ENCODE data around the gene IPMK. TPM values are rescaled to one million over a fixed set of nuclear protein-coding genes. Genes with fewer than 3 reads are reported as not detected.

The IPMK gene
- total and polyA plus RNA-seq, 2 donors (not counting 1 experiment from before 2014, with no cell fraction given), result 3.6 to 6.3 TPM

DNA sequence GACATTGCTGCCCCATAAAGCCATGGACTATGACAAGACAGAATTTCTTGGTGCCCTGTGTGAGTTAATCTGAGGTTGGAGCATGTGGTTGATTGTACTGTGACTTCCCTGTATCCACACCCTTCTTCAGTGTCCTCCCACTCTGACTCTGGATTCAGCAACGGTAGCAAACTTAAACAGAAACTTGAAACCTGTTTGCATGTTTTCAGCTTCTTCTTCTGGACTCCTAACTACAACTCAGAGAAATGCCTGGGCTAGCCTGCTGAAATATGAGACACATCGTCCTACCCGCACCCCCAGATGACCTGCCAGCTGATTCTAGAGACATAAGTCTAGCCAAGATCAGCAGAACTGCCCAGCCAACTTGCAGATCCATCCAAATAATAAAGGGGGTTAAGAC lies 78.4 kb downstream of the IPMK start:
- H3K36me3 ChIP-seq (ENCODE audit: control insufficient read depth, insufficient read depth, low read length), result no peaks in the 10 kb centered on the region
- H3K4me3 ChIP-seq (replicated peaks in 1 of 4; ENCODE audit: control extremely low read depth in 1 of 4, insufficient read depth in 1 of 4, low read depth in 3 of 4, low read length in 4 of 4), result no peak overlapping the region
- no peaks in the 10 kb centered on the region for H3K4me1 ChIP-seq (ENCODE audit: control insufficient read depth, extremely low read depth, insufficient read depth, low read length)
- no peak overlapping the region for H3K27ac ChIP-seq (ENCODE audit: insufficient read depth, low read length)
- no peaks in the 10 kb centered on the region for H3K9me3 ChIP-seq (ENCODE audit: control insufficient read depth, insufficient read depth, low read depth, low read length)
- H3K9ac ChIP-seq (ENCODE audit: insufficient read depth, low read length), result no peak overlapping the region
- DNase-seq (ENCODE audit: low read depth in 2 of 2), result peak; percentile 71 to 73
- no peaks in the 10 kb centered on the region for H3K79me2 ChIP-seq (ENCODE audit: control insufficient read depth, insufficient read depth, low read length)
- H4K20me1 ChIP-seq (ENCODE audit: control insufficient read depth, extremely low read depth, insufficient read depth, low read length), result no peaks in the 10 kb centered on the region
- H3K4me2 ChIP-seq (ENCODE audit: extremely low read depth, insufficient read depth, low read length), result peak overlapping the region; percentile 23
- no peak overlapping the region for H2AFZ ChIP-seq (ENCODE audit: low read length)
- no peaks in the 10 kb centered on the region for H3K27me3 ChIP-seq (ENCODE audit: control insufficient read depth, insufficient read depth, low read length)
- no peak for TF ChIP-seq EZH2 (IDR thresholded peaks at IDR 0.05; ENCODE audit: low read length, missing control alignments)
- TF ChIP-seq, protein P1, sequence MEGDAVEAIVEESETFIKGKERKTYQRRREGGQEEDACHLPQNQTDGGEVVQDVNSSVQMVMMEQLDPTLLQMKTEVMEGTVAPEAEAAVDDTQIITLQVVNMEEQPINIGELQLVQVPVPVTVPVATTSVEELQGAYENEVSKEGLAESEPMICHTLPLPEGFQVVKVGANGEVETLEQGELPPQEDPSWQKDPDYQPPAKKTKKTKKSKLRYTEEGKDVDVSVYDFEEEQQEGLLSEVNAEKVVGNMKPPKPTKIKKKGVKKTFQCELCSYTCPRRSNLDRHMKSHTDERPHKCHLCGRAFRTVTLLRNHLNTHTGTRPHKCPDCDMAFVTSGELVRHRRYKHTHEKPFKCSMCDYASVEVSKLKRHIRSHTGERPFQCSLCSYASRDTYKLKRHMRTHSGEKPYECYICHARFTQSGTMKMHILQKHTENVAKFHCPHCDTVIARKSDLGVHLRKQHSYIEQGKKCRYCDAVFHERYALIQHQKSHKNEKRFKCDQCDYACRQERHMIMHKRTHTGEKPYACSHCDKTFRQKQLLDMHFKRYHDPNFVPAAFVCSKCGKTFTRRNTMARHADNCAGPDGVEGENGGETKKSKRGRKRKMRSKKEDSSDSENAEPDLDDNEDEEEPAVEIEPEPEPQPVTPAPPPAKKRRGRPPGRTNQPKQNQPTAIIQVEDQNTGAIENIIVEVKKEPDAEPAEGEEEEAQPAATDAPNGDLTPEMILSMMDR (conservative IDR thresholded peaks at IDR 0.05 in 1 of 2, IDR thresholded peaks at IDR 0.05 in 1 of 2; ENCODE audit: low read depth in 1 of 2, low read length in 2 of 2), result no peak

DNA sequence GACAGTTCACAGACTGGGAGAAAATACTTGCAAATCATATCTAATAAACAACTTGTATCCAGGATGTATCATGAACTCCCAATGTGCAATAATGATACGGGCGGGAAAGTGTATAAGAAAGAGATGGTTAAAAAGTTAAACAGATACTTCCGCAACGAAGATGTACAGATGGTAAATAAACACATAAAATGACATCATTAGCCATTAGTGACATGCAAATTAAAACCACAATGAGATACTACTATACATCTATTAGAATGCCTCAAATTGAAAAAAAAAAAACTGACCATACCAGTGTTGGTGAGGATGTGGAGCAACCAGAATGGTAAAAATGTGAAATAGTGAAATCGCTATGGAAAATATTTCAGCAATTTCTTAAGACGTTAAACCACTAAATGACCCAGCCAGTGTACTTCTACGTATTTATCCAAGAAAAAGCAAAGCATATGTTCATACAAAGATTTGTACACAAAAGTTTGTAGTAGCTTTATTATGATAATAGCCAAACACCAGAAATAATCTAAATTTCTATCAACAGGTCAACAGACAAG lies 83.5 kb downstream of the IPMK start:
- Histone ChIP-seq H3K4me3 (replicated peaks in 1 of 4; ENCODE audit: control extremely low read depth in 1 of 4, insufficient read depth in 1 of 4, low read depth in 3 of 4, low read length in 4 of 4) (no peak overlapping the region), H4K20me1 (ENCODE audit: control insufficient read depth, extremely low read depth, insufficient read depth, low read length) (no peaks in the 10 kb centered on the region), H3K27me3 (ENCODE audit: control insufficient read depth, insufficient read depth, low read length) (no peaks in the 10 kb centered on the region), H3K4me1 (ENCODE audit: control insufficient read depth, extremely low read depth, insufficient read depth, low read length) (no peaks in the 10 kb centered on the region), H3K9me3 (ENCODE audit: control insufficient read depth, insufficient read depth, low read depth, low read length) (no peaks in the 10 kb centered on the region), H2AFZ (ENCODE audit: low read length) (no peak overlapping the region), H3K4me2 (ENCODE audit: extremely low read depth, insufficient read depth, low read length) (no peak overlapping the region), H3K79me2 (ENCODE audit: control insufficient read depth, insufficient read depth, low read length) (no peaks in the 10 kb centered on the region), H3K36me3 (ENCODE audit: control insufficient read depth, insufficient read depth, low read length) (no peaks in the 10 kb centered on the region), H3K27ac (ENCODE audit: insufficient read depth, low read length) (no peak overlapping the region), H3K9ac (ENCODE audit: insufficient read depth, low read length) (no peak overlapping the region)
- DNase-seq (ENCODE audit: low read depth in 2 of 2), result no peak
- TF ChIP-seq, protein P1 (conservative IDR thresholded peaks at IDR 0.05 in 1 of 2, IDR thresholded peaks at IDR 0.05 in 1 of 2; ENCODE audit: low read depth in 1 of 2, low read length in 2 of 2), result no peak
- no peak for TF ChIP-seq EZH2 (IDR thresholded peaks at IDR 0.05; ENCODE audit: low read length, missing control alignments)

DNA sequence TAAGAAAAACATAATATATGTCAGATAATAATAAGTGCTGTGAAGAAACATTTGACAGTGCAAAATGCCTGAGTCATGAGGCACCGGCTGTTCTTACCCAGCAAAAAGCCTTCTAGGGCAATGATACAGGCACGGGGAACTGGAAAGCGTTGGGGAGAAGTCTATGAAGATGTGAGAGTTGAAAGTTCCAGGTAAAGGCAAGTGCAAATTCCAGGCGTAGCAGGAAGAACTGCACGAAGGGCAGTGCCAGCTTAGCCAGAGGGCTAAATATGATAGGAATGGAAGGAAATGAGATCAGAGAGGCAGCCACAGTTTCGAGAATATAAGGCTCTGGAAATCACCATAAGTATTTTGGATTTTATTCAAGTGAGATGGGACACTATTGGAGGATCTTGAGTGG lies 87.0 kb downstream of the IPMK start:
- H3K4me1 ChIP-seq (ENCODE audit: control insufficient read depth, extremely low read depth, insufficient read depth, low read length), result no peaks in the 10 kb centered on the region
- H4K20me1 ChIP-seq (ENCODE audit: control insufficient read depth, extremely low read depth, insufficient read depth, low read length), result peaks cover 2% of the 10 kb centered on the region
- no peak overlapping the region for H3K4me3 ChIP-seq (replicated peaks in 1 of 4; ENCODE audit: control extremely low read depth in 1 of 4, insufficient read depth in 1 of 4, low read depth in 3 of 4, low read length in 4 of 4)
- no peak overlapping the region for H3K27ac ChIP-seq (ENCODE audit: insufficient read depth, low read length)
- no peak overlapping the region for H3K4me2 ChIP-seq (ENCODE audit: extremely low read depth, insufficient read depth, low read length)
- TF ChIP-seq, protein P1 (conservative IDR thresholded peaks at IDR 0.05 in 1 of 2, IDR thresholded peaks at IDR 0.05 in 1 of 2; ENCODE audit: low read depth in 1 of 2, low read length in 2 of 2), result no peak
- TF ChIP-seq EZH2 (IDR thresholded peaks at IDR 0.05; ENCODE audit: low read length, missing control alignments), result no peak
- no peak overlapping the region for H2AFZ ChIP-seq (ENCODE audit: low read length)
- H3K9me3 ChIP-seq (ENCODE audit: control insufficient read depth, insufficient read depth, low read depth, low read length), result no peaks in the 10 kb centered on the region
- H3K79me2 ChIP-seq (ENCODE audit: control insufficient read depth, insufficient read depth, low read length), result no peaks in the 10 kb centered on the region
- H3K9ac ChIP-seq (ENCODE audit: insufficient read depth, low read length), result no peak overlapping the region
- H3K36me3 ChIP-seq (ENCODE audit: control insufficient read depth, insufficient read depth, low read length), result no peaks in the 10 kb centered on the region
- no peaks in the 10 kb centered on the region for H3K27me3 ChIP-seq (ENCODE audit: control insufficient read depth, insufficient read depth, low read length)
- DNase-seq (ENCODE audit: low read depth in 2 of 2), result no peak
